Stimulated activated effector memory CD8-positive, alpha-beta T cell treated with anti-CD3 and anti-CD28 coated beads, Interleukin-12 subunit alpha, Interleukin-12 subunit beta, amount 100 ng/mL, for 72 hours (primary cell): ENCODE measurements around the gene IFITM5.
"Not testable (repeated sequence)": the region's sequence is repeated elsewhere in the genome, so short reads cannot be mapped to it uniquely, and the experiment has no call there.

Experiments
- ATAC-seq: fragments of 150-1000 bp; cut with Tn5 transposase; 2 replicates; pipeline ENCODE4 v1.10.0; 2021
- DNase-seq, 2 donors: peaks; one replicate each; pipeline ENCODE4 v3.0.0; 2021 to 2022; ENCODE audit warnings: low spot score in 2 of 2
- H3K27ac Mint-ChIP-seq: one replicate; pipeline ENCODE4 v1.8.0; 2022; ENCODE audit warnings: mild to moderate bottlenecking, mixed read lengths
- H3K36me3 Mint-ChIP-seq: one replicate; pipeline ENCODE4 v1.8.0; 2022; ENCODE audit warnings: mild to moderate bottlenecking, mixed read lengths
- H3K4me1 Mint-ChIP-seq: one replicate; pipeline ENCODE4 v1.8.0; 2022; ENCODE audit warnings: mixed read lengths
- H3K4me3 Mint-ChIP-seq: one replicate; pipeline ENCODE4 v1.8.0; 2022; ENCODE audit warnings: mild to moderate bottlenecking, mixed read lengths
- H3K9me3 Mint-ChIP-seq: one replicate; pipeline ENCODE4 v1.8.0; 2022; ENCODE audit warnings: mixed read lengths

Gene IFITM5

DNA sequence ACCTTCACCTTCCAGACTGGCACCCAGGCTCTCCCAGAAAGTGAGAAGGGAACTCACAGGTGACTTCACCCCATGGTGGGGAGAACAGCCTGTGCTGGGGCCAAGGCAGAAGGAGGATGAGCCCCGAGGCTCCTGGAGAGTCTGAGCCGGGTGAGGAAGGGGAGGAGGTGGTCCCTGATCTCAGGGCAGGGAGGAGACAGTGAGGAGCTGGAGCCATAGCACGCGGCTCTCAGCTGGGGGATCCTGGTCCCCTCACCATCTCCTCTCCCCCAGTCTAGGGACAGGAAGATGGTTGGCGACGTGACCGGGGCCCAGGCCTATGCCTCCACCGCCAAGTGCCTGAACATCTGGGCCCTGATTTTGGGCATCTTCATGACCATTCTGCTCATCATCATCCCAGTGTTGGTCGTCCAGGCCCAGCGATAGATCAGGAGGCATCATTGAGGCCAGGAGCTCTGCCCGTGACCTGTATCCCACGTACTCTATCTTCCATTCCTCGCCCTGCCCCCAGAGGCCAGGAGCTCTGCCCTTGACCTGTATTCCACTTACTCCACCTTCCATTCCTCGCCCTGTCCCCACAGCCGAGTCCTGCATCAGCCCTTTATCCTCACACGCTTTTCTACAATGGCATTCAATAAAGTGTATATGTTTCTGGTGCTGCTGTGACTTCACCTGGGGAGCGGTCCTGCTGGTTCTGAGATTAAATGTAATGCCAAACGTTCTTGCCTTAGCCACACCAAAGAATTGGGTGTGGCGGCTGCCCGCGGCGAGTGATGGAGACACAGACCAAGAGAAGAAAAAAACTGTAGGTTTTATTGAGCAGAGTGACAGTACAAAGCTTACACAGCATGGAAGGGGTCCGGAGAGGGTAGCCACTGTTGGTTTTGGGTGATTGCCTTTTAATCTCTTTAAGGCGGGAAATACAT, 9.7 kb upstream of the IFITM5 start:
- H3K4me1 Mint-ChIP-seq, result peaks cover 55% of the 10 kb centered on the region
- H3K4me3 Mint-ChIP-seq, result peak overlapping the region; percentile 90
- H3K9me3 Mint-ChIP-seq, DNase-seq: not testable (repeated sequence)
- H3K36me3 Mint-ChIP-seq, result peaks cover 30% of the 10 kb centered on the region
- peak overlapping the region; percentile 90 for H3K27ac Mint-ChIP-seq
- peak; percentile 14 for ATAC-seq

DNA sequence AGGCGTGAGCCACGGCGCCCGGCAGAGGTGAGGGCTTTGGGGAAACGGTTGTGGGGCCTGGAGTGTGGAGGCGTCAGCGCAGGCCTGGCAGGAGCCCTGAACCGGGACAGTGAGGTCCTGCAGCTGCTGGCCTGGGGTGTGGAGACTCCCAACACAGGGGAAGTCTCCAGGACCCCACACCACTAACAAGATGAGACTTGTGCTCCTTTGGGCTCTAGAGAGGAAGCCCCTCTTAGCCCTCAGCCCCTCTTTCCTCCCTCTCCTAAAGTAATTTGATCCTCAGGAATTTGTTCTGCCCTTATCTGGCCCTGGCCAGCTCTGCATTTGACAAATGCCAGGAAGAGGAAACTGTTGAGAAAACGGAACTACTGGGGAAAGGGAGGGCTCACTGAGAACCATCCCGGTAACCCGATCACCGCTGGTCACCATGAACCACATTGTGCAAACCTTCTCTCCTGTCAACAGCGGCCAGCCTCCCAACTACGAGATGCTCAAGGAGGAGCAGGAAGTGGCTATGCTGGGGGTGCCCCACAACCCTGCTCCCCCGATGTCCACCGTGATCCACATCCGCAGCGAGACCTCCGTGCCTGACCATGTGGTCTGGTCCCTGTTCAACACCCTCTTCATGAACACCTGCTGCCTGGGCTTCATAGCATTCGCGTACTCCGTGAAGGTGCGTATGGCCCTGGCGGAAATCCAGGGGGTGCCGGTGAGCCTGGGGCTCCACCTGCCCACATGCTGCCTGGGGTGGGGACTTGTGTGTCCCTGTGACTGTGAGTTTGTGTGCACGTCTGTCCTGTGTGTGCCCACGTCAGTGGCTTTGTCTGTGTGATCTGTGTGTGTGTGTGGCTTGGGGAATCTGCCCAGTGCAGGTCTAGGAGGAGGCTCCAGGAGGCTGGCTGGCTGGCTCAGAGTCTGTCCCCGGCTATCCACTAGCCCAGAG, 8.7 kb upstream of the IFITM5 start, which contains the start of gene IFITM2:
TSS of gene IFITM2 (plus strand) at position 51 of the 943 bp plus-strand sequence. CDS start at position 428, 377 bp downstream.
- peaks cover 48% of the 10 kb centered on the region for H3K4me1 Mint-ChIP-seq
- H3K36me3 Mint-ChIP-seq, result peaks cover 30% of the 10 kb centered on the region
- H3K9me3 Mint-ChIP-seq, DNase-seq: not testable (repeated sequence)
- peak within 1 kb of the TSS; percentile 90 for H3K4me3 Mint-ChIP-seq
- peak; percentile 62 for ATAC-seq
- H3K27ac Mint-ChIP-seq, result peak within 1 kb of the TSS; percentile 90

DNA sequence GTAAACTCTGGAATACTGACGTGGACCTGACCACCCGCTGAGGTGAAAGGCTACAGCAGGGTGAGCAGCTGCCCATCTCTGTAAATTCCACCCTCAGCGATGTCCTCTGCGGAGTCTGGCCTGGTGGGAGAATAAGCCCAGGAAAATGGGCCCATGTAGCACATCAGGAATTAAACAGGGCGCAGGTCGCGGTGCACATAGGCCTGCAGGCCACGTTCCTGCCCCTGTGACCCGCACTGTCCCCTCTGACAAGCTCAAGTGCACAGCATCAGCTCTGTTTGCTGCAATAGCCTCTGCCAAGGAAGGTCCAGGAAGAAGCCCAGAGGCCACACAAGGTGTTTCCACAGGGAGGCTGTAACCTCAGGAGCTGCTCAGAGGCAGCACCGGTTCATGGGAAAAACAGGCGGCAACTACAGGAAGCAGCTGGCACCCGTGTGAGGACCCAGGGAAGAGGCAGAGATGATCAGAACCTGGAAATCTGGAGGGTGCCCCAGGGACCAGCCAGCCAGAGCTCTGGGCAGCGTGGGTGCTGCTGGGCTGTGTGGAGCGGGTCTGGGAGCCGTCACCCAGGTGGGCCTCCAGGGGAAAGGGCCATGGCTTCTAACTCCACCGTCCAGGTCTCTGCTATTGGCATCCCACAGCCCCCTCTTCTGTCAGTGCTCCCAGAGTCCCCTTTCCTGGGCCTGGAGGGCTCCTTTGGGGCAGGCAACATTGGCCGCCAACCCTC, 7.5 kb upstream of the IFITM5 start:
- ATAC-seq, result no peak
- DNase-seq, result no peak
- H3K9me3 Mint-ChIP-seq, result no peaks in the 10 kb centered on the region
- H3K27ac Mint-ChIP-seq, result peak overlapping the region; percentile 29
- peaks cover 30% of the 10 kb centered on the region for H3K36me3 Mint-ChIP-seq
- H3K4me3 Mint-ChIP-seq, result peak overlapping the region; percentile 90
- peaks cover 40% of the 10 kb centered on the region for H3K4me1 Mint-ChIP-seq

DNA sequence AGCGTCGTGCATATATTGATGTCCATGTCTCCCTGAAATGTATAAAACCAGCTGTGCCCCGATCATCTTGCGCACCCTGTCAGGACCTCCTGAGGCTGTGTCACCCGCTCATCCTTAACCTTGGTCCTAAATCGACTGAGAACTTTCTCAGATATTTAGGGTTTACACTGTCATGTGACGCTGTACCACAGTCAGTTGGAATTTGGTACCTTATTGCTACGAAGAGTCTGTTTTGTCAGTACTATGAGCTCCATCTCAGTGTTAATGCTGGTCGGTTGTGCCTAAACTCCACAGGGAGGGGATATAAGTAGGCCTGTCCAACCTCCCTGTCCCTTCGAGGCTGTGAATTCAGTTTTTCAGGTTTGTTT, 6.5 kb upstream of the IFITM5 start:
- H3K36me3 Mint-ChIP-seq, result peaks cover 30% of the 10 kb centered on the region
- H3K9me3 Mint-ChIP-seq, result no peaks in the 10 kb centered on the region
- H3K4me3 Mint-ChIP-seq, result peak overlapping the region; percentile 90
- H3K27ac Mint-ChIP-seq, result no peak overlapping the region
- DNase-seq (no peak), ATAC-seq (no peak)
- H3K4me1 Mint-ChIP-seq, result peaks cover 39% of the 10 kb centered on the region

DNA sequence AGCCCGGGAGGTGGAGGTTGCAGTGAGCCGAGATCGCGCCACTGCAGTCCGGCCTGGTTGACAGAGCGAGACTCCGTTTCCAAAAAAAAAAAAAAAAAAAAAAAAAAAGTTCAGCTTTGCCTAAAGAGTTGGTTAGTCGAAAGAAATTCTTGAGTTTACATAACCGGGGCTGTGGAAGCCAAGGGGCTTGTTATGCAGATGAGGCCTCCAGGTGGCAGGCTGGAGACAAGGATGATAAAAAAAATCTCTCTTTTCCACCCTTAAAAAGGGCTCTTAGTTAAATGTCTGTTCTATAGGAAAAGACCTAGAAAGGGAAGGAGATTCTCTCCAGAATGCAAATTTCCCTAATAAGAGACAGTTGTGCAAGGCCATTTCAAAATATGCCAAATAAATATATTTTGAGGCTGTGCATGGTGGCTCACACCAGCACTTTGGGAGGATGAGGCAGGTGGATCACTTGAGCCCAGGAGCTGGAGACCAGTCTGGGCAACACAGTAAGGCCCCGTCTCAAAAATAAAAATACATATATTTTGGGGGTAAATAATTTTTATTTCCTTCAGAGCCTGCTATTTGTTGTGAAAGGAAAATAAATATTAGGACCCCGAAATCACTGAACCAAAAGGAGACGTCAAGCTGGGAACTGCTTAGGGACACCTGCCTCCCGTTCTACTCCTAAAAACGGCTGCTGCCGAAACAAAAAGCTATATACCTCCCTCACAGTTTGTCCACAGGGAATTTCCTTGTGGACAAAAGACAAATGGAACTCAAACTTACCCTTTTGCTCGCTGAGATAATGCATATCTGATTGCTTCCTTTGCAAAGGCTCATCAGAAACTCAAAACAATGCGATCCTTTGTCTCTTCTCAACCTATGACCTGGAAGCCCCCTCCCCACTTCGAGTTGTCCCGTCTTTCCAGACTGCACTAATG, 5.9 kb upstream of the IFITM5 start:
- DNase-seq (no peak), ATAC-seq (no peak)
- peaks cover 30% of the 10 kb centered on the region for H3K36me3 Mint-ChIP-seq
- no peaks in the 10 kb centered on the region for H3K9me3 Mint-ChIP-seq
- H3K4me1 Mint-ChIP-seq, result peaks cover 46% of the 10 kb centered on the region
- no peak overlapping the region for H3K27ac Mint-ChIP-seq
- H3K4me3 Mint-ChIP-seq, result no peak overlapping the region

DNA sequence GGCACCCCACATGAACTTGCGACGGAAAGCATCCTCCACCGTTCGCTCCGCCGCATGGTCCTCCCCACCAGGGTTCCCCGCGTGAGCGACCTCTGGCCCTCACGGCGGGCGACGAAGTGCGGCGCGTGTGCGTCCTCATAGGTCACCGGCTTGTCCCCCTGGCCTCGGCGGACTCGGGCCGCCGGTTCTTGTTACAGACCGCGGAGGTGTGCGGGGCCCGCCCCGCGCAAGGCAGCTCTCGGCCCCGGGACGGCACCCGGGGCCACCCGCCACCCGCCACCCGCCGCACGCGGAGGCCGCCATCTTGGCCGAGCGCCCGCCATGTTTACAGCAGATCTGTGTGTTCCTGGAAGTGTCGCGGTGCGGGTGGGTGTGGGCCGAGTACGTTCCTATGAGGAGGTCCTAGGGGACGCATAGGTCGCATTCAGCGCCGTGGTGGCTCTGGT, 4.8 kb upstream of the IFITM5 start:
- no peak for DNase-seq
- Mint-ChIP-seq H3K27ac (no peak overlapping the region), H3K36me3 (peaks cover 21% of the 10 kb centered on the region), H3K4me3 (no peak overlapping the region), H3K4me1 (peaks cover 39% of the 10 kb centered on the region), H3K9me3 (no peaks in the 10 kb centered on the region)
- no peak for ATAC-seq

DNA sequence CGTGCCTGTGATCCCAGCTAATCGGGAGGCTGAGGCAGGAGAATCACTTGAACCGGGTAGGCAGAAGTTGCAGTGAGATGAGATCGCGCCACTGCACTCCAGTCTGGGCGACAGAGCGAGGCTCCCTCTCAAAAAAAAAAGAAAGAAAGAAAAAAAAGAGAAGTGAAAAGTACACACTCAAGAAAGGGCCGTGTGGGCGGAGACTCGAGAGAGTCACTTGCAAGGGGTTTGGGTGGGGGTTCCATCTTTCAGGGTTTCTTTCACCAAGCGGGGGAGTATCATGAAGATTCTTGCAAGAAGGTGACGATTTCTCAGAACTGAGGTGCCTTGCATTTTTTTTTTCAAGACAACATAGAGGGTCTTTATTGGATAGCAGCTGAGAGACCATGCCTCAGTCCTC, 4.0 kb upstream of the IFITM5 start:
- no peaks in the 10 kb centered on the region for H3K9me3 Mint-ChIP-seq
- no peak overlapping the region for H3K27ac Mint-ChIP-seq
- ATAC-seq (no peak), DNase-seq (no peak)
- H3K4me3 Mint-ChIP-seq, result no peak overlapping the region
- H3K36me3 Mint-ChIP-seq, result peaks cover 14% of the 10 kb centered on the region
- peaks cover 33% of the 10 kb centered on the region for H3K4me1 Mint-ChIP-seq

DNA sequence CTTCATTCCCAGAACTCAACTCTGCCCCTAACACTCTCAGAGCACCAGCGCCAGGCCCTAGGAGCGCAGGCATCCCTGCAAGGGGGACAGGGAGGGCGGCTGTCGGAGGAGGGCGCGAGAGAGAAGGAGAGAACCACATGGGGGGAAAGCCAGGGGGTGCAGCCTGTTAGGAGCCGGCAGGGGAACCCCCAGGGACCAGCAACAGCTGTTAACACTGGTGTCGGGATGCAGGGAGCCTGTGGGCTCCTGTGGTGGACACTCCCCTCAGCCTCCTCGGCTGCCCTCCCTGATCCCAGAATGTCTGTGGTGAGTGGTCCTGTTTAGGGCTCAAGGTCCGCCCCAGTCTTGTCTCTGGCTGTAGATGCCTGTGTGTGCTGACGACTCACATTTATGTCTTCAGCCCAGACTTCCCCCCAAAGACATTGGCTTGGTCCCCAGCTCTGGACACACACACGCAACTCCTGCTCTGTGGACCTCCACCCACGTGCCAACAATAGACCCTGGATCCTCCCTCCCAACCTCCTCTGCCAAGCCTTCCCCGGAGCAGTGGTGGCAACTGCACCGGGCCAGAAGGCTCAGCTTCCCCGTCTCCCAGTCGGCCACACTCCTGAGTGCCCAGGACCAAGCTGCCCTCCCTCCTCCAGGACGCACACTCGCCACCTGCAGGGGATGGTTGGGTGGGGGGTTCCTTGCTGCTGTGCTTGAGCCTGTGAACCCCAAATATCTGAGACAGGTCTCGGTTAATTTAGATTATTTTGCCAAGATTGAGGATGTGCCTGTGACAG, 817 bp upstream of the IFITM5 start:
- no peak for DNase-seq
- Mint-ChIP-seq H3K27ac (no peak overlapping the region), H3K9me3 (no peaks in the 10 kb centered on the region), H3K4me1 (peaks cover 32% of the 10 kb centered on the region), H3K4me3 (no peak overlapping the region), H3K36me3 (peaks cover 6% of the 10 kb centered on the region)
- ATAC-seq, result no peak

DNA sequence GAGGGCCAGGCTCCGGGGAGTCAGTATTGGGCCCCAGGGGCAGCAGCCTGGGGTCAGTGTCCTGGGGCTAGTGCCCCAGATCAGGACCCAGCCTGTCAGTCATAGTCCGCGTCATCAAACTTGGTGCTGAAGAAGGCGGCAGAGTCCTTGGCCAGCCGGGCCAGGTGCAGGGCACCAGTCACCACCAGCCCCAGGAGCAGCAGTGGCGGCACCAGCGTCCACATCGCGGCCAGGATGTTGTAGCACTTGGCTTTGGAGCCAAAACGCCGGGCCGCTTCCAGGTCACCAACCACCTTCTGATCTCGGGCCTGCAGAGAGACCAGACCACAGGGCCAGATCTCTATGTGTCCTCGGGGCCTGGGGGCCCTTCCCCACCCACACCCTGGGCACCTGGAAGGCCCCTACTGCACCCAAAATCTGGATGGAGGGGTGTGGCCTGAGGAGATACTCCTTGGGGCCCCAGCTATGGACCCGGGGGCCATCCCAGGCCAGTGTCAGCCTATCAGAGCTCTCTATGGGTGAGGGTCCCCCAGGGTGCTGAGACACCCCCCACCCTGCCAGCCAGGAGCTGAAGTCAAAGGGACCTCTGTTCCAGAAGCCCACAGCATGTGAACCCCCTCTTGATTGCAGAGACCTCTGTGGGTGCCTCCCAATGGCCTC, 790 bp downstream of the IFITM5 start:
- no peak for DNase-seq
- Mint-ChIP-seq H3K4me3 (no peak overlapping the region), H3K27ac (no peak overlapping the region), H3K4me1 (peaks cover 29% of the 10 kb centered on the region), H3K36me3 (peaks cover 11% of the 10 kb centered on the region), H3K9me3 (no peaks in the 10 kb centered on the region)
- no peak for ATAC-seq

DNA sequence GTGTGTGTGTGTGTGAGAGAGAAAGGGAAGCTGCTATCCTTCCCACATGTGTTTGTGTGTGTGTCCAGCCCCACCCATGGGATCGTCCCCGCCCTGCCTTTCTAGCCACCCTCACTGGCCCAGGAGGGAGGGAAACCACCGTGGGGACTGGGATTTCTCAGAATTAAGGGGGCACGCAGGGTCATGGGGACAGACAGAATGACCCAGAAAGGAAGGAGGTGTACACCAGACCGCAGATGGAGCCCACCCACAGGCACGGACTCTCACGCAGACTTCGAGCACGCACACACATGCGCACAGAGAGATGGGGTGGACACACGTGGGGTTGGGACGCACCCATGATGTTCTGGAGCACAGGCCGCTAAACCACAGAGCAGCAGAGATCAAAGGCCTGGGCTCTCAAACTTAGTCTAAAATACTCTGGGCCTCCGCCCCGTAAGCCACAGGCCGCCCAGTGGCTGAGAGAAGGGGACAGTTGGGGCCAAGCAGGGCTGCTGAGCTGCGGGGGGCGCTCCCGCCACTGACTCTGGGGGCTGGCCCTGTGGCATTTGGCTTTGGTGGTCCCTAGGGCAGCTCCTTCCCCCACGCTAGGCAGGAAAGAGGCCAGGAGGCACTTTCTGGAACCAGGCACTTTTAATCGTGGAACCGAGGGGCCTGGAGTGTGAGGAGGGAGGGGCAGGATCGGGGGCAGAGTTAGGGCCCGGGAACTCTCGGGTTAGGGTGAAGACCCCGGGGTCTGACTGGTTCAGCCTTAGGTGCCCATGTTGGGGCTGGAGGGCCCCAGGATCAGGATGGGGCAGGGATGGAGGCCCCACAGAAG, 1.5 kb downstream of the IFITM5 start:
- Mint-ChIP-seq H3K4me3 (peak overlapping the region; percentile 39), H3K9me3 (no peaks in the 10 kb centered on the region), H3K27ac (peak overlapping the region; percentile 85), H3K4me1 (peaks cover 25% of the 10 kb centered on the region), H3K36me3 (peaks cover 11% of the 10 kb centered on the region)
- ATAC-seq (peak; percentile 68), DNase-seq (no peak)

DNA sequence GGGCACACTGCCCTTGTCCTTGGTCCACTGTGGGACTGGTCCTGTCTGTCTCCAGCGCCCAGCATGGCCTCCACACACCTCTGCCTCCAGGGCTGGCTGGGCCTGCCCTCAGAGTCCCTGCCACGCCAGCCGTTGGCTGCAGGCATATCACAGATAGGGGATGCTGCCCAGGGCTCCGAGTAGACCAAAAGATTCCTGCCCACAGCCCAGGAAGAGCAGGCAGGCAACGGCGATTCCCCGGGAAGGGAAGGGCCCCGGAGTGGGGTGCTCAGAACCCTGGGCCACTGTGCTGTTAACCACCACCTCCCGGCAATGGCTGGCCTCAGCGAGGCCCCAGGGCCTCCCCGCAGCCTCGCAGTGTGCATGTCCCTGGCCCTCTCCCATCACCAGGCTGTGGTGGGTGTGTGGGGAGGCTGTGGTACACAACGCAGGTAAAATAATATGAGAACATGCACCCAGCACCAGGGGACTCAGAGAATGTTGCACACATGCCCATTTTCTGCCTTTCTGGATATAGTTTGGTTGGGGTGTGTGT, 2.2 kb downstream of the IFITM5 start:
- no peaks in the 10 kb centered on the region for H3K9me3 Mint-ChIP-seq
- ATAC-seq (peak; percentile 17), DNase-seq (no peak)
- peaks cover 23% of the 10 kb centered on the region for H3K4me1 Mint-ChIP-seq
- peak overlapping the region; percentile 39 for H3K4me3 Mint-ChIP-seq
- H3K36me3 Mint-ChIP-seq, result peaks cover 11% of the 10 kb centered on the region
- H3K27ac Mint-ChIP-seq, result peak overlapping the region; percentile 85
